ENCODE data around the gene TWSG1. TPM values are rescaled to one million over a fixed set of nuclear protein-coding genes. Genes with fewer than 3 reads are reported as not detected.
"Not testable (repeated sequence)": the region's sequence is repeated elsewhere in the genome, so short reads cannot be mapped to it uniquely, and the experiment has no call there.

TWSG1 gene
- total and polyA plus RNA-seq, 12 donors = 10.1 to 33.5 (median 23.3) TPM

DNA sequence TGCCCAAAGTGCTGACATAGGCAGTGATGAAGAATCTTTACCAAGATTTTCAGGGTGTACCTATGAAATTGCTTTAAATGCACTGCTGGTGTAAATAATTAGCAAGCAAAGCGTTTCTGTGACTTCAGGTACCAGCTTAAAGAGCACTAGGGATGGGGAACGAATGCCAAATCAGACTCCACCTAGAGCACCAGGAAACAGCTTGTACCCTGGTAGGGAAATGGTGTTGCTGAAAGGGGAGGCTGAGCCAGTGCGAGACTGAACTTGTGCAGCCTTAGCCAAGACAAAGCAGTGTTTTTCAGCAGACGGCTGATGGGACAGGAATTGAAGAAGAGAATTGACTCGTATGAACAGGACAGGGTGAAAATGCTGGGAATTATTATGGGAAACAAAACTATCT, 65.6 kb downstream of the TWSG1 start:
- no peak for DNase-seq
- WGBS, 4 donors = 76 to 80% (median 78%) methylated on average over 5 of the region's 5 CpGs
- H3K27ac ChIP-seq = no peak overlapping the region
- H3K36me3 ChIP-seq (replicated peaks in 1 of 2) = no peaks in the 10 kb centered on the region
- intact Hi-C loops (cut with DNase I) = no loop called here
- no peaks in the 10 kb centered on the region for H3K27me3 ChIP-seq
- H3K4me3 ChIP-seq = no peak overlapping the region
- no peaks in the 10 kb centered on the region for H3K4me1 ChIP-seq (replicated peaks in 1 of 2)
- H3K9me3 ChIP-seq (replicated peaks in 1 of 3) = no peaks in the 10 kb centered on the region
- TF ChIP-seq POLR2A (IDR thresholded peaks at IDR 0.05) = no peak
- TF ChIP-seq, protein P1, sequence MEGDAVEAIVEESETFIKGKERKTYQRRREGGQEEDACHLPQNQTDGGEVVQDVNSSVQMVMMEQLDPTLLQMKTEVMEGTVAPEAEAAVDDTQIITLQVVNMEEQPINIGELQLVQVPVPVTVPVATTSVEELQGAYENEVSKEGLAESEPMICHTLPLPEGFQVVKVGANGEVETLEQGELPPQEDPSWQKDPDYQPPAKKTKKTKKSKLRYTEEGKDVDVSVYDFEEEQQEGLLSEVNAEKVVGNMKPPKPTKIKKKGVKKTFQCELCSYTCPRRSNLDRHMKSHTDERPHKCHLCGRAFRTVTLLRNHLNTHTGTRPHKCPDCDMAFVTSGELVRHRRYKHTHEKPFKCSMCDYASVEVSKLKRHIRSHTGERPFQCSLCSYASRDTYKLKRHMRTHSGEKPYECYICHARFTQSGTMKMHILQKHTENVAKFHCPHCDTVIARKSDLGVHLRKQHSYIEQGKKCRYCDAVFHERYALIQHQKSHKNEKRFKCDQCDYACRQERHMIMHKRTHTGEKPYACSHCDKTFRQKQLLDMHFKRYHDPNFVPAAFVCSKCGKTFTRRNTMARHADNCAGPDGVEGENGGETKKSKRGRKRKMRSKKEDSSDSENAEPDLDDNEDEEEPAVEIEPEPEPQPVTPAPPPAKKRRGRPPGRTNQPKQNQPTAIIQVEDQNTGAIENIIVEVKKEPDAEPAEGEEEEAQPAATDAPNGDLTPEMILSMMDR (IDR thresholded peaks at IDR 0.05) = no peak

DNA sequence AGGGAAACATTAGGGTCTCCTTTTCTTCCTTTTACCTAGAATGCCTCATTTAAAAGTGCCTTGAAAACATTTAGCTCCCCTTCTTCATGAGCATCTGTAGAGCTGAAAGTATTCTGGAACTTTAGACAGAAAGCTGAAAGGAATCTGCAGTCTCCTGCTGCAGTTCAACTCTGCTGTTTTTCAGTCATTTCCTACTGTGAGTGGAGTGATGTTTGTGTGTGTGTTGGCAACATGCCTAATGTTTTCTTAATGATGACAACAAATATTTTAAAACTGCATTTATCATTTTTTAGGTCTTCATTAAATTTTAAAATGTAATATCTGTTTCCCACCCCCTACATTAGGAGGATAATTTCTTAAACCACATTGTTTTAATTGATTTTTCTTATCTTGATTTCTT, 66.6 kb downstream of the TWSG1 start:
- no peak for DNase-seq
- Histone ChIP-seq H3K9me3 (replicated peaks in 1 of 3) (no peaks in the 10 kb centered on the region), H3K36me3 (replicated peaks in 1 of 2) (no peaks in the 10 kb centered on the region), H3K4me3 (no peak overlapping the region), H3K27me3 (no peaks in the 10 kb centered on the region), H3K27ac (no peak overlapping the region), H3K4me1 (replicated peaks in 1 of 2) (no peaks in the 10 kb centered on the region)
- no peak for TF ChIP-seq POLR2A (IDR thresholded peaks at IDR 0.05)
- TF ChIP-seq, protein P1 (IDR thresholded peaks at IDR 0.05) = no peak
- intact Hi-C loops (cut with DNase I) = no loop called here

DNA sequence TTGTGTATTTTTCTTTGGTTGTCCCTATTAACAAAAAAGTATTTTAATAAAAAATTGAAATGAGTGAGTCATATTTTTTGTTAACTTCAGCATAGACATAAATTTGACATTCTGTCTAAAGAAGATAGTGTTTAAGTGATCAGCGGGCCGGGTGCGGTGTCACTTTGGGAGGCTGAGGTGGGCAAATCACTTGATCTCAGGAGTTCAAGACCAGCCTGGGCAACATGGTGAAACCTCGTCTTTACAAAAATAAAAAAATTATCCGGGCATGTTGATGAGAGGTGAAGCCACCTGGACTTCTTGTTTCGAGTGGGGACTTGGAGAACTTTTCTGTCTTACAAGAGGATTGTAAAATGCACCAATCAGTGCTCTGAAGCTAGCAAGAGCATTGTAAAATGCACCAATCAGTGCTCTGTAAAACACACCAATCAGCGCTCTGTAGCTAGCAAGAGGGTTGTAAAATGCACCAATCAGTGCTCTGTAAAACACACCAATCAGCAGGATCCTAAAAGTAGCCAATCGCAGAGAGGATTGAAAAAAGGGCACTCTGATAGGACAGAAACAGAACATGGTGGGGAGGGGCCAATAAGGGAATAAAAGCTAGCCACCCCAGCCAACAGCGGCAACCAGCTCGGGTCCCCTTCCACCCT, 67.9 kb downstream of the TWSG1 start:
- intact Hi-C loops (cut with DNase I); DNase-seq: not testable (repeated sequence)
- 96 to 98% (median 98%) methylated on average over 10 of the region's 10 CpGs for WGBS, 4 donors

DNA sequence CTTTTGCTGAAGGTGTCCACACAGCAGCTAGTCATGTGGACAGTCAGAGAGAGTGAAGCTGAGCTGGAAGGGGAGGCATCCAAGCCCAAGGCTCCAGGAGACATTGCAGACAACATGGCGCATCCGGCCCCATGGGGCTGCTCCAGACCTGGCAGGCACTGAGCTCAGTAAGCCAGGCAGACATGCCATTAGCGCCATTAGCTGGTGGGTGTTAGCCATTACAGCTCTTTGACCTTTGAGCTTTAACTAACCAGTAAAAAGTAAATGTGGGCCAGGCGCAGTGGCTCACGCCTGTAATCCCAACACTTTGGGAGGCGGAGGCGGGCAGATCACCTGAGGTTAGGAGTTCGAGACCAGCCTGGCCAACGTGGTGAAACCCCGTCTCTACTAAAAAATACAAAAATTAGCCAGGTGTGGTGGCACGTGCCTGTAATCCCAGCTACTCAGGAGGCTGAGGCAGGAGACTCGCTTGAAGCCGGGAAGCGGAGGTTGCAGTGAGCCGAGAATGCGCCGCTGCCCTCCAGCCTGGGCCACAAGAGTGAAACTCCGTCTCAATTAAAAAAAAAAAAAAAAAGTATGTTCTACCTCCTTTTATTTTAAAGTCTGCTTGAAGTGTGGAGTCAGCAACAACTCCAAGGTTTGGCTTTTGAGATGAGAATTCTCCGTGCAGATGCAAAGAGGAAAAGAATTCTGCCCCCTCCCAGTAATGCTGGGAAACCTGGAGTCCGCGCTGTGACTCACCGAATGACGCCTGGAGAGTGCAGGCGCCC, 69.4 kb downstream of the TWSG1 start:
- no peaks in the 10 kb centered on the region for H3K27me3 ChIP-seq
- intact Hi-C loops (cut with DNase I) = no loop called here
- H3K9me3 ChIP-seq (replicated peaks in 1 of 3) = no peaks in the 10 kb centered on the region
- TF ChIP-seq, protein P1 (IDR thresholded peaks at IDR 0.05) = no peak
- WGBS, 4 donors = 83 to 88% (median 85%) methylated on average over 23 to 24 of the region's 24 CpGs
- H3K36me3 ChIP-seq (replicated peaks in 1 of 2) = no peaks in the 10 kb centered on the region
- no peak for DNase-seq
- no peak overlapping the region for H3K27ac ChIP-seq
- H3K4me1 ChIP-seq (replicated peaks in 1 of 2) = no peaks in the 10 kb centered on the region
- no peak overlapping the region for H3K4me3 ChIP-seq

More for the DNA sequence above, 67.9 kb downstream of the TWSG1 start:
- H3K9me3 ChIP-seq (replicated peaks in 1 of 3); H3K4me1 ChIP-seq (replicated peaks in 1 of 2); H3K27ac ChIP-seq; H3K27me3 ChIP-seq; H3K4me3 ChIP-seq; H3K36me3 ChIP-seq (replicated peaks in 1 of 2): not testable (repeated sequence)

All from adrenal gland (tissue), 12 donors.